GM12878 (cell line): Measurements from ENCODE around the gene IFT81. TPM values are rescaled to one million over a fixed set of nuclear protein-coding genes. Genes with fewer than 3 reads are reported as not detected.

Experiments
- ATAC-seq: fragments of 200-7000 bp; cut with Tn5 transposase; 3 replicates; pipeline ENCODE4 v1.9.1; 2020; ENCODE audit warnings: mild to moderate bottlenecking, moderate library complexity
- BruUV-seq: library from RNA; stranded (reverse); fragments of 400-500 nt; replicated peaks from 2 replicates; lab custom pipeline; 2021; lab: Mats Ljungman, UMichigan
- CTCF ChIA-PET: fragments of 300-600 bp; sonication (Branson Sonifier 250); formaldehyde crosslinking; extraction: SDS; loops from one replicate; lab custom pipeline; 2021; ENCODE audit warnings: inconsistent platforms; lab: Yijun Ruan, JAX
- POLR2A ChIA-PET: fragments of 350-600 bp; formaldehyde crosslinking; extraction: SDS; loops from one replicate; lab custom pipeline; 2021; ENCODE audit warnings: inconsistent platforms; lab: Charles Lee
- RAD21 ChIA-PET: fragments of 300-600 bp; sonication (Branson Sonifier 250); formaldehyde crosslinking; loops from one replicate; lab custom pipeline; 2023; ENCODE audit warnings: antibody characterized with exemption; ENCODE audit not compliant: unreplicated experiment; lab: Charles Lee
- SMC1A ChIA-PET: fragments of 300-600 bp; sonication (Branson Sonifier 250); formaldehyde crosslinking; loops from one replicate; lab custom pipeline; 2023; ENCODE audit not compliant: unreplicated experiment, uncharacterized antibody; lab: Charles Lee
- DNase-seq: peaks from one replicate; pipeline ENCODE4 v3.0.0-alpha.2; 2011; ENCODE audit warnings: low read depth, low spot score
- FAIRE-seq: peaks from 3 replicates; lab custom pipeline; 2011; peaks lifted over from hg19 to GRCh38; lab: Jason Lieb, UNC
- H2AFZ ChIP-seq: 2 replicates; pipeline ENCODE4 v1.6.0; 2011; ENCODE audit warnings: low read depth, low read length, control low read depth; ENCODE audit not compliant: control insufficient read depth
- H3K27ac ChIP-seq: 2 replicates; pipeline ENCODE4 v1.5.1; 2011; ENCODE audit warnings: control low read depth; ENCODE audit not compliant: control insufficient read depth, insufficient read depth
- H3K27me3 ChIP-seq, 2 experiments: replicated peaks in 1 of 2; 2 replicates each; pipeline versions ENCODE4 v1.6.0 to v1.6.1; 2011; ENCODE audit warnings: low read length in 1 of 2; ENCODE audit not compliant: control insufficient read depth in 2 of 2, insufficient read depth in 2 of 2
- H3K36me3 ChIP-seq, 2 experiments: 2 replicates each; pipeline ENCODE4 v1.5.1; 2011; ENCODE audit warnings: low read length in 1 of 2; ENCODE audit not compliant: control insufficient read depth in 2 of 2, insufficient read depth in 2 of 2
- H3K4me1 ChIP-seq: 2 replicates; pipeline ENCODE4 v1.6.1; 2011; ENCODE audit warnings: mild to moderate bottlenecking, low read length, moderate library complexity, mixed read lengths; ENCODE audit not compliant: control insufficient read depth, insufficient read depth
- H3K4me2 ChIP-seq: 2 replicates; pipeline ENCODE4 v1.6.0; 2011; ENCODE audit warnings: control low read depth; ENCODE audit not compliant: control insufficient read depth, insufficient read depth
- H3K4me3 ChIP-seq: fragments of 200-600 bp; sonication (generic); 2 replicates; pipeline ENCODE4 v1.5.1; 2016
- H3K79me2 ChIP-seq: 2 replicates; pipeline ENCODE4 v1.6.0; 2011; ENCODE audit warnings: low read length; ENCODE audit not compliant: control insufficient read depth, insufficient read depth
- H3K9ac ChIP-seq: 2 replicates; pipeline ENCODE4 v1.8.0; 2011; ENCODE audit warnings: low read length, control low read depth, mixed read lengths; ENCODE audit not compliant: control insufficient read depth, insufficient read depth
- H3K9me3 ChIP-seq: replicated peaks from 3 replicates; pipeline ENCODE4 v1.5.1; 2011; ENCODE audit warnings: mild to moderate bottlenecking, low read length; ENCODE audit not compliant: control insufficient read depth, insufficient read depth
- H4K20me1 ChIP-seq: 2 replicates; pipeline ENCODE4 v1.6.0; 2011; ENCODE audit not compliant: control insufficient read depth, insufficient read depth
- CBX5 ChIP-seq: sonication (generic); IDR thresholded peaks from 2 replicates; pipeline ENCODE4 v1.6.1; 2016; ENCODE audit warnings: low read depth, moderate library complexity, mild to moderate bottlenecking, inconsistent platforms
- CREB1 ChIP-seq: IDR thresholded peaks from 2 replicates; pipeline ENCODE4 v1.6.1; 2012; ENCODE audit warnings: low read depth, mild to moderate bottlenecking, inconsistent platforms
- IKZF1 ChIP-seq: fragments of 450-650 bp; conservative IDR thresholded peaks from 2 replicates; pipeline ENCODE4 v1.6.1; 2017; ENCODE audit warnings: antibody characterized with exemption, mild to moderate bottlenecking
- KLF5 ChIP-seq: fragments of 450-650 bp; IDR thresholded peaks from 2 replicates; pipeline ENCODE4 v1.6.1; 2014; ENCODE audit warnings: mild to moderate bottlenecking; ENCODE audit not compliant: partially characterized antibody
- MAX ChIP-seq: IDR thresholded peaks from 2 replicates; pipeline ENCODE4 v1.6.1; 2012; ENCODE audit warnings: low read depth, low read length, improper control_type of control experiment
- MTA2 ChIP-seq: fragments of 450-650 bp; IDR thresholded peaks from 2 replicates; pipeline ENCODE4 v1.6.1; 2016; ENCODE audit warnings: low read depth, mild to moderate bottlenecking, moderate library complexity
- REST ChIP-seq: IDR thresholded peaks from 2 replicates; pipeline ENCODE4 v1.6.1; 2012; ENCODE audit warnings: mild to moderate bottlenecking, low read depth, low read length
- SIX5 ChIP-seq: IDR thresholded peaks from 2 replicates; pipeline ENCODE4 v1.6.1; 2011; ENCODE audit warnings: mild to moderate bottlenecking, low read depth, low read length, moderate library complexity; ENCODE audit not compliant: severe bottlenecking
- SMAD1 ChIP-seq: fragments of 450-650 bp; IDR thresholded peaks from 2 replicates; pipeline ENCODE4 v1.6.1; 2018; ENCODE audit warnings: mild to moderate bottlenecking, low read depth; ENCODE audit not compliant: partially characterized antibody
- TCF12 ChIP-seq: IDR thresholded peaks from 2 replicates; pipeline ENCODE4 v1.6.1; 2011; ENCODE audit warnings: low read depth, mild to moderate bottlenecking, low read length
- TCF7 ChIP-seq: IDR thresholded peaks from 2 replicates; pipeline ENCODE4 v1.6.1; 2014; ENCODE audit warnings: antibody characterized with exemption, borderline replicate concordance
- ZBTB11 ChIP-seq: fragments of 450-650 bp; formaldehyde crosslinking; IDR thresholded peaks from 2 replicates; pipeline ENCODE4 v1.5.0; 2022; ENCODE audit warnings: mild to moderate bottlenecking, missing genetic modification characterization
- ZZZ3 ChIP-seq: IDR thresholded peaks from 2 replicates; pipeline ENCODE4 v1.6.1; 2011; ENCODE audit warnings: low read depth; ENCODE audit not compliant: control insufficient read depth, insufficient read length
- WGBS: methylation state at CpG from one replicate; pipeline ENCODE4 v1.1.6; 2016; ENCODE audit warnings: low lambda C conversion rate; ENCODE audit not compliant: insufficient replicate concordance, insufficient coverage; ENCODE audit errors: missing lambda C conversion rate; 5-methylcytosine and 5-hydroxymethylcytosine counted together
- in situ Hi-C: fragments of 300-500 bp; cut with MboI; formaldehyde crosslinking; loops from 9 replicates; pipeline ENCODE4 v1.14.3; 2018; ENCODE audit warnings: mixed read lengths
- intact Hi-C: fragments of 100-400 bp; cut with micrococcal nuclease; formaldehyde crosslinking; loops from one replicate; pipeline ENCODE4 v1.14.2; 2022; ENCODE audit not compliant: unreplicated experiment
- polyA plus RNA-seq, 11 experiments: library from polyadenylated mRNA; depleted of rRNA in 4 of 11; unstranded in 6 of 11; stranded (reverse) in 5 of 11; fragments of >200 nt; fragmentation: Nextera tagmentation in 4 of 11; fragmentation: Illumina TruSeq in 1 of 11; extraction: Ambion mirVana in 4 of 11; extraction: Trizol in 1 of 11; gene quantifications; 1 replicate in 1 of 11; 2 replicates in 10 of 11; pipeline versions ENCODE4 v1.2.1 to v1.2.3, GENCODE V29; 2011 to 2016; ENCODE audit warnings: inconsistent platforms in 2 of 11, missing spikeins in 2 of 11, low read depth in 1 of 11
- total RNA-seq, 4 experiments: library from RNA; depleted of rRNA in 3 of 4; stranded (reverse); fragments of >200 nt in 3 of 4; fragmentation: Illumina TruSeq in 1 of 4; extraction: Trizol in 1 of 4; gene quantifications; 2 replicates each; pipeline versions ENCODE4 v1.2.1 to v1.2.3, GENCODE V29; 2013 to 2021

IFT81 gene
- total and polyA plus RNA-seq, 10 of the 15 experiments (the other 5 are each of a cell fraction or from before 2014, with no cell fraction given) = 4.1 to 9.9 (median 5.6) TPM

GRCh38 chr12:110262442-110263388 is 138.6 kb downstream of the IFT81 start:
- in situ Hi-C loops = no loop called here
- Histone ChIP-seq H3K9me3 (no peaks in the 10 kb centered on the region), H3K4me2 (no peak overlapping the region), H4K20me1 (no peaks in the 10 kb centered on the region), H3K27me3 (no peaks in the 10 kb centered on the region), H3K9ac (no peak overlapping the region), H3K79me2 (no peaks in the 10 kb centered on the region), H3K36me3 (no peaks in the 10 kb centered on the region), H3K4me3 (no peak overlapping the region), H2AFZ (no peak overlapping the region), H3K27ac (no peak overlapping the region), H3K4me1 (no peaks in the 10 kb centered on the region)
- ATAC-seq (no peak), DNase-seq (no peak), FAIRE-seq (no peak)
- ChIA-PET POLR2A (interaction anchor here (0.6 to 0.8 kb wide), 2 partner anchors 10 to 16 kb away, joined by 3 to 4 read pairs; no protein-coding TSS in a partner anchor), RAD21 (no interaction called here), CTCF (interaction anchor here (1.1 kb wide), 1 partner anchor 236 kb away, joined by 3 read pairs; no protein-coding TSS in a partner anchor), SMC1A (no interaction called here)
- no TSS peak for BruUV-seq
- 63% methylated on average over 17 of the region's 17 CpGs for WGBS
- intact Hi-C loops = no loop called here
- TF ChIP-seq REST (no peak), ZZZ3 (no peak), CBX5 (no peak), ZBTB11 (CRISPR knock-in tag) (no peak), TCF12 (no peak), SMAD1 (no peak), KLF5 (no peak), MTA2 (no peak), TCF7 (no peak), IKZF1 (no peak), MAX (no peak), SIX5 (no peak), CREB1 (no peak)
